ENCODE measurements around the gene PTPRT. TPM values are rescaled to one million over a fixed set of nuclear protein-coding genes. Genes with fewer than 3 reads are reported as not detected.

The PTPRT gene
- polyA plus RNA-seq, 1 donor = 0.78 TPM

GRCh38 chr20:43058077-43058476 lies 131.6 kb downstream of the PTPRT start:
- Histone ChIP-seq H3K9me3 (ENCODE audit: control insufficient read depth, low read depth, low read length) (no peaks in the 10 kb centered on the region), H3K36me3 (ENCODE audit: control insufficient read depth, insufficient read depth, low read length) (no peaks in the 10 kb centered on the region), H3K4me3 (ENCODE audit: low read length) (no peak overlapping the region), H3K27me3 (ENCODE audit: control insufficient read depth, insufficient read depth, low read length) (no peaks in the 10 kb centered on the region), H3K4me1 (ENCODE audit: control insufficient read depth, insufficient read depth, low read length) (no peaks in the 10 kb centered on the region), H3K27ac (ENCODE audit: low read length) (no peak overlapping the region)
- no peak for DNase-seq
- 89% methylated on average over 1 of the region's 1 CpG for WGBS (ENCODE audit: insufficient coverage, low lambda C conversion rate)

- Histone ChIP-seq H3K27me3 (ENCODE audit: control insufficient read depth, insufficient read depth, low read length) (no peaks in the 10 kb centered on the region), H3K27ac (ENCODE audit: low read length) (no peak overlapping the region), H3K4me3 (ENCODE audit: low read length) (no peak overlapping the region), H3K9me3 (ENCODE audit: control insufficient read depth, low read depth, low read length) (no peaks in the 10 kb centered on the region), H3K36me3 (ENCODE audit: control insufficient read depth, insufficient read depth, low read length) (no peaks in the 10 kb centered on the region), H3K4me1 (ENCODE audit: control insufficient read depth, insufficient read depth, low read length) (no peaks in the 10 kb centered on the region)
- DNase-seq = no peak
These were observed 132.4 kb downstream of the PTPRT start for GRCh38 chr20:43057317-43057716.

GRCh38 chr20:43055181-43055884 lies 134.4 kb downstream of the PTPRT start:
- WGBS (ENCODE audit: insufficient coverage, low lambda C conversion rate) = 80% methylated on average over 1 of the region's 5 CpGs
- no peaks in the 10 kb centered on the region for H3K9me3 ChIP-seq (ENCODE audit: control insufficient read depth, low read depth, low read length)
- H3K27ac ChIP-seq (ENCODE audit: low read length) = no peak overlapping the region
- no peaks in the 10 kb centered on the region for H3K27me3 ChIP-seq (ENCODE audit: control insufficient read depth, insufficient read depth, low read length)
- DNase-seq = no peak
- H3K4me3 ChIP-seq (ENCODE audit: low read length) = no peak overlapping the region
- no peaks in the 10 kb centered on the region for H3K4me1 ChIP-seq (ENCODE audit: control insufficient read depth, insufficient read depth, low read length)
- H3K36me3 ChIP-seq (ENCODE audit: control insufficient read depth, insufficient read depth, low read length) = no peaks in the 10 kb centered on the region

- DNase-seq = no peak
- H3K4me3 ChIP-seq (ENCODE audit: low read length) = no peak overlapping the region
- H3K9me3 ChIP-seq (ENCODE audit: control insufficient read depth, low read depth, low read length) = no peaks in the 10 kb centered on the region
- no peaks in the 10 kb centered on the region for H3K36me3 ChIP-seq (ENCODE audit: control insufficient read depth, insufficient read depth, low read length)
- H3K4me1 ChIP-seq (ENCODE audit: control insufficient read depth, insufficient read depth, low read length) = no peaks in the 10 kb centered on the region
- no peak overlapping the region for H3K27ac ChIP-seq (ENCODE audit: low read length)
- 0% methylated on average over 1 of the region's 1 CpG for WGBS (ENCODE audit: insufficient coverage, low lambda C conversion rate)
- no peaks in the 10 kb centered on the region for H3K27me3 ChIP-seq (ENCODE audit: control insufficient read depth, insufficient read depth, low read length)
These were observed 137.2 kb downstream of the PTPRT start for GRCh38 chr20:43052532-43052931.

DNA sequence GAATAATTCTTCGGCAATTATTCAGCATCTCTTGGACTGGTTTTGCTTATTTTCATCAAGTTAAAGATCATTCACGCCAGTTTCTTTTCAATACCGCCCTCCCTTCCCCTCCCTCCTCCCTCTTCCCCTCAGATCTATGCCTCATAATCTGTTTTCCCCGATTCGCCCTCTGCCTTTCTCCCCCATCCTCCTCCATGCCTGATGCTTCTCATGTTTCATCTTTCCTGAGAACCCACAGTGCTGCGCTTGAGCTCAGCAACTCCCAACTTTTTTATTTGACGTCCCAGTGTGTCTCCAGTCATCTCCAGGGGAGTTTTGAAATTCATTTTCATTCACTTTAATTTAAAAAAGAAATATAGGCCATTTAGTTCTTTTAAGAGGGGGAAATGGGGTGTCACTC lies 142.7 kb downstream of the PTPRT start:
- DNase-seq = no peak
- H3K4me1 ChIP-seq (ENCODE audit: control insufficient read depth, insufficient read depth, low read length) = no peaks in the 10 kb centered on the region
- WGBS (ENCODE audit: insufficient coverage, low lambda C conversion rate) = 49% methylated on average over 4 of the region's 7 CpGs
- H3K9me3 ChIP-seq (ENCODE audit: control insufficient read depth, low read depth, low read length) = no peaks in the 10 kb centered on the region
- H3K36me3 ChIP-seq (ENCODE audit: control insufficient read depth, insufficient read depth, low read length) = no peaks in the 10 kb centered on the region
- no peaks in the 10 kb centered on the region for H3K27me3 ChIP-seq (ENCODE audit: control insufficient read depth, insufficient read depth, low read length)
- no peak overlapping the region for H3K27ac ChIP-seq (ENCODE audit: low read length)
- H3K4me3 ChIP-seq (ENCODE audit: low read length) = no peak overlapping the region

DNA sequence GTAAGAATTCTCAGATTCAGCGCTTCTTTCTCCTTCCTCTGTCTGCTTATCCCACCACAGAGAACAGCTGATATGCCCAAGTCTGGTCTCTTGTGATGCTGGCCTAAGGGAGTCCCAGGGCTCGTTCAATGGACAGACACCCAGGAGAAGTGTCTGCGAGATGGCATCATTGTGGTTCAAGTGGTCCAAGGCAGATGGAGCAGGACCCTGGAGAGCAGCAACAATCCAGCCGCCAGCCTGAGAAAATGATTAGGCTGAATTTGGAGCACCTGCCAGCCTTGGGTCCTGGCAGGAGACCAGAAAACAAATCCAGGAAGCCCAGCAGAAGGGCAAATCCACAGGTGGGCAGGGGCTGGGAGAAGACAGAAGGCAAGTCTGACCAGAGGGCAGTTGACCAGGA lies 145.8 kb downstream of the PTPRT start:
- Histone ChIP-seq H3K27ac (ENCODE audit: low read length) (no peak overlapping the region), H3K36me3 (ENCODE audit: control insufficient read depth, insufficient read depth, low read length) (no peaks in the 10 kb centered on the region), H3K27me3 (ENCODE audit: control insufficient read depth, insufficient read depth, low read length) (no peaks in the 10 kb centered on the region), H3K4me1 (ENCODE audit: control insufficient read depth, insufficient read depth, low read length) (no peaks in the 10 kb centered on the region), H3K9me3 (ENCODE audit: control insufficient read depth, low read depth, low read length) (no peaks in the 10 kb centered on the region), H3K4me3 (ENCODE audit: low read length) (no peak overlapping the region)
- no CpG with 5 or more reads among the region's 4 CpGs for WGBS (ENCODE audit: insufficient coverage, low lambda C conversion rate)
- no peak for DNase-seq

- Histone ChIP-seq H3K4me3 (ENCODE audit: low read length) (no peak overlapping the region), H3K9me3 (ENCODE audit: control insufficient read depth, low read depth, low read length) (no peaks in the 10 kb centered on the region), H3K27ac (ENCODE audit: low read length) (no peak overlapping the region), H3K27me3 (ENCODE audit: control insufficient read depth, insufficient read depth, low read length) (no peaks in the 10 kb centered on the region), H3K36me3 (ENCODE audit: control insufficient read depth, insufficient read depth, low read length) (no peaks in the 10 kb centered on the region), H3K4me1 (ENCODE audit: control insufficient read depth, insufficient read depth, low read length) (no peaks in the 10 kb centered on the region)
- no peak for DNase-seq
- no CpG with 5 or more reads among the region's 6 CpGs for whole genome bisulfite sequencing (ENCODE audit: insufficient coverage, low lambda C conversion rate)
These were observed 149.3 kb downstream of the PTPRT start for GRCh38 chr20:43040427-43040826.

DNA sequence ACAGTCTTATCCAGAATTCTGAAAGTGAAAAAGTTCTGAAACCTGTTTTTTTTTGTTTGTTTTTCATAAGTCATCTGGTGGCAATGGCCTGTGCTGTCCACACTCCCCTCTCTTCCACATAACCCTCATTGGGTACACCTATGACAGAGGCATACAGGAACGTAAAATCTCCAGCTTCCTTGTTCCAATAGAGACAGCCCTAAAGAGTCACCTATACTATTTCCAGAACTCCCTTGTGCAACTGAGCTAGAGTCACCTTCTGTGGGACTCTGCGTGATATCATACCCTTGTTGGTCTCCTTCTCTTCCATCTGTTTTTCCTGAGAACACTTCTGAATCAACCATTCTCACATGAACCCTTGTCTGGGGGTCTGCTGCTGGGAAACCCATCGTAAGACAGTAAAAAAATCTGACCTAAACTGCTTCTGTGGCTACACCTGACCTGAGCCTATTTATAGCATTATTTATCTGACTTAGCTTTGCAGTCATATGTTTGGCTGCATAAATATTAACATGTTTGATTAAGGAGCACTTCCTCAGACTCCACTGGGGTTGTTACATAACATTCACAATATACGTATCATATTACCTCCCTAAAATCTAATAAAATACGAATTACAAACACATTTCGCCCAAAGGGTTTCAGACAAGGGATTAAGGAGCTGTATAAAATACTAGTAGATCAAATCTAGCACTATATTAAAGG lies 151.9 kb downstream of the PTPRT start:
- Histone ChIP-seq H3K4me1 (ENCODE audit: control insufficient read depth, insufficient read depth, low read length) (no peaks in the 10 kb centered on the region), H3K4me3 (ENCODE audit: low read length) (no peak overlapping the region), H3K27me3 (ENCODE audit: control insufficient read depth, insufficient read depth, low read length) (no peaks in the 10 kb centered on the region), H3K9me3 (ENCODE audit: control insufficient read depth, low read depth, low read length) (no peaks in the 10 kb centered on the region), H3K27ac (ENCODE audit: low read length) (no peak overlapping the region), H3K36me3 (ENCODE audit: control insufficient read depth, insufficient read depth, low read length) (no peaks in the 10 kb centered on the region)
- WGBS (ENCODE audit: insufficient coverage, low lambda C conversion rate) = 82% methylated on average over 3 of the region's 6 CpGs
- no peak for DNase-seq

DNA sequence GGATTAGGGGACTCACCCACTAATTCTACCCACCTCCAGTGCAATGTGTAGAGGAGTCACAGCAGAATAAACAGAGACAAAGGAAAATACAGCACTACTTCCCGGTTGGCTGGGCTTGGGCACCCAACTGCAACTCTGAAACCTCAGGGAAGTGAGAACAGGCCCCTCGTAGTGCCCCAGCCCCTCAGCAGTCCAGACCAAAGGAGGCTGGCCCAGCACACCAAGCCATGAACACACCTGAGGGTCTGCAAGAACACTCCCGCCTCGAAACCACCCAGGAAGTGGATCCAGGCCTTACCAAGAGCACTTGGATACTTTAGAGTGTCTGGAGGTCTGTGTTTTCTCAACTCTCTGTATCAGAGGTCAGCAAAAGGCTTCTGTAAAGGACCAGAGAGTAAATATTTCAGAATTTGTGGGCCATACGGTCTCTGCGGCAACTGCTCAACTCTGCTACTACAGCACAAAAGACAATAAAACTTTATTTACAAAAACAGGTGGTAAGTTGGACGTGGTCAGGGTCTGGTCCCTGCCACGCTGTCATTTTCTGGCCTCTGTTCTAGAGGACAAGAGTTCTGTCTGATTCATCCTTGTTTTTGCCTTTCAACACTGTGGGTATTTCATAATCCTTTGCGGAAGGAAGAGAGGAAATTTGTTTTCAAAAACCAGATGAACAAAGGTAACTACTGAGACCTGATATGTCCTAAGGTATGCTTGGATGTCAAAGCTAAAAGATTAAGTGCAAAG lies 154.6 kb downstream of the PTPRT start:
- no peak for DNase-seq
- 65% methylated on average over 3 of the region's 9 CpGs for WGBS (ENCODE audit: insufficient coverage, low lambda C conversion rate)
- H3K27ac ChIP-seq (ENCODE audit: low read length) = no peak overlapping the region
- H3K9me3 ChIP-seq (ENCODE audit: control insufficient read depth, low read depth, low read length) = no peaks in the 10 kb centered on the region
- H3K36me3 ChIP-seq (ENCODE audit: control insufficient read depth, insufficient read depth, low read length) = no peaks in the 10 kb centered on the region
- H3K4me3 ChIP-seq (ENCODE audit: low read length) = no peak overlapping the region
- no peaks in the 10 kb centered on the region for H3K27me3 ChIP-seq (ENCODE audit: control insufficient read depth, insufficient read depth, low read length)
- H3K4me1 ChIP-seq (ENCODE audit: control insufficient read depth, insufficient read depth, low read length) = no peaks in the 10 kb centered on the region

GRCh38 chr20:43032459-43032858 lies 157.2 kb downstream of the PTPRT start:
- no peaks in the 10 kb centered on the region for H3K9me3 ChIP-seq (ENCODE audit: control insufficient read depth, low read depth, low read length)
- WGBS (ENCODE audit: insufficient coverage, low lambda C conversion rate) = 17% methylated on average over 1 of the region's 3 CpGs
- no peak overlapping the region for H3K27ac ChIP-seq (ENCODE audit: low read length)
- no peaks in the 10 kb centered on the region for H3K36me3 ChIP-seq (ENCODE audit: control insufficient read depth, insufficient read depth, low read length)
- H3K4me1 ChIP-seq (ENCODE audit: control insufficient read depth, insufficient read depth, low read length) = no peaks in the 10 kb centered on the region
- H3K4me3 ChIP-seq (ENCODE audit: low read length) = no peak overlapping the region
- no peak for DNase-seq
- H3K27me3 ChIP-seq (ENCODE audit: control insufficient read depth, insufficient read depth, low read length) = no peaks in the 10 kb centered on the region
